LHCN-M2 (cell line): Measurements from ENCODE around the gene NT5C1A. TPM values are rescaled to one million over a fixed set of nuclear protein-coding genes. Genes with fewer than 3 reads are reported as not detected.

Experiments
- DNase-seq: peaks from one replicate; pipeline ENCODE4 v3.0.0-alpha.2; 2012; ENCODE audit warnings: low read depth
- total RNA-seq: library from RNA; depleted of rRNA; stranded (reverse); fragments of >200 nt; gene quantifications from 2 replicates; pipeline ENCODE4 v1.2.3, GENCODE V29; 2014

NT5C1A gene
- total RNA-seq, 1 experiment from 2014 or later: not detected

DNA sequence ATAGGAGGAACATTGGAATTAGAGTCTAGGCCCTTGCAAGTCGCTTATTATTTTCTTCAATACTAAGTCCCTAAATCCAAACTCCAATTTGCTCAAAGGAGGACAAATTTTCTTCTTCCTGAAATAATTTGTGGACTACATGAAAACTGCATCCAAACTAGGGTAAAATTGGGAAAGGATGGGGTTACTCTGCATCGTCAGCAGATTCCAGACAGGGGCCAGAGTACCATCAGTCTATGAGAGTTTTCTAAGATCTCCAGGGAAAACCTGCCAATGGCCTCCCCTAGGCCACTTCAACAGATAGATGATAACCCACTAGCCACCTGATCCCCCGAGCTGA is 33.0 kb downstream of the NT5C1A start:
- no peak for DNase-seq

- no peak for DNase-seq
These were observed 34.5 kb downstream of the NT5C1A start for GRCh38 chr1:39637361-39637760.

DNA sequence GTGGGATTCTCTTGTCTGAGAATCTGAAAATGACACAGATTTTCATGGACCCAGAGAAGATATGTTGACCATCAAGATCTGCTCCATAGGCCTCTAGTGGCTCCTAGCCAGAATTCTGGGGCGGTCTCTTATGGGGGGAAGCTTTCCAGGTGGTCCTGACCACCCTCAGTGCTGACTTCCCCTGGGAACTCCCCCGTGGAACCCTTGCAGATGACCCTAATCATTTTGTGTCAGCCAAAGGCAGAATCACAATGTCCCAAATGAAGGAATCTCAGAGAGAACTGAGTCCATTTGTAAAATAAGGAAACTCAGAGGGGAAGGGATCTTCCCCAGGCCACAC is 36.1 kb downstream of the NT5C1A start:
- DNase-seq: no peak

DNA sequence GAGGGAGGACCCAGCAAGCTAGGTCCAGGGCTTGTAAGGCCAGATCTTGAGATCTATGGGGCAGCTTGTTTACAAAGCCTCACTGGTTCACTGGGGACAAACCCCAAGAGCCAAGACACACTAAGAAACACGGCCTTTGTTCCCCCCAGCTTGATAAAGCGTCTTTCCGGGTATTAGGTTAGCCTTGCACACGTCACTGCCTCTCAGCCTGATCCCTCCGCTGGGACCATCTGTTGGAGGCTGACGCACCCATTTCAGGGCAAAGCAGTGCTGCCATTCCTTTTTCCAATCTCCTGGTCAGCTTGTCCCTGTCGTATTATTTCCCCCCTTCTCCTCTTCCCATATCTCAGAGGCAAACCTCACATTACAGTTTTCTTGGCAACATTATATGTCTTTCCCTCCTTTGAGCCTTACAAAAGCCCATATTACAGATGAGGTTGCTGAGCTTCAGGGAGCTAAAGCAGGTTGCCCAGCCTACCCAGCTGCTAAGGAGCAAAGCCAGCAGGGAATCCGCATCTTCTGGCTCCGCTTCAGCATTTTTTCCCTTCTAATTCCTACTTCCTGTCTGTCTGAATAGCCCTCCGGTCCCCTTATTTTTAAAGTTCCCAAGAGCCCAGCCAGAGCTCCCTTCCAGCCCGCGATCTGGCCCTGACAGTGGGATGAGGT is 36.6 kb downstream of the NT5C1A start:
- peak; percentile 79 for DNase-seq

DNA sequence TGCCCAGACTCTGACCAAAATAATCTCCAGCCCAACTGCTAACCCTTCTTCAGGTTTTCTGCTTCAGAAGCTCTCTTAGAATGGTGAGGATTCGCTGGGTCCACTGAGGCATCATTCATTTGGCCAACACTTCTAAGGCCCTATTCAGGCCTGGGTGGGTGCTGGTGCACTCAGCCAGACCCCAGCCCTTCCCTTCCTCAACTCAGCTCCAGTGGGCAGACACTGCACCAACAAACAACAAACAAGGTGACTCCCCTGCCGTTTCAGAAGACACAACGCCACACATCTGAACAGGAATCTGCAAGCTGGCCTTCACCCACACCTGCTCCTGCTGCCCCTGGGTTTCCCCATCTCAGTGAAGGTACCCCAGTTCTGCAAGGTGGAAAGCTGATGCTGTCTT is 38.5 kb downstream of the NT5C1A start:
- no peak for DNase-seq

DNA sequence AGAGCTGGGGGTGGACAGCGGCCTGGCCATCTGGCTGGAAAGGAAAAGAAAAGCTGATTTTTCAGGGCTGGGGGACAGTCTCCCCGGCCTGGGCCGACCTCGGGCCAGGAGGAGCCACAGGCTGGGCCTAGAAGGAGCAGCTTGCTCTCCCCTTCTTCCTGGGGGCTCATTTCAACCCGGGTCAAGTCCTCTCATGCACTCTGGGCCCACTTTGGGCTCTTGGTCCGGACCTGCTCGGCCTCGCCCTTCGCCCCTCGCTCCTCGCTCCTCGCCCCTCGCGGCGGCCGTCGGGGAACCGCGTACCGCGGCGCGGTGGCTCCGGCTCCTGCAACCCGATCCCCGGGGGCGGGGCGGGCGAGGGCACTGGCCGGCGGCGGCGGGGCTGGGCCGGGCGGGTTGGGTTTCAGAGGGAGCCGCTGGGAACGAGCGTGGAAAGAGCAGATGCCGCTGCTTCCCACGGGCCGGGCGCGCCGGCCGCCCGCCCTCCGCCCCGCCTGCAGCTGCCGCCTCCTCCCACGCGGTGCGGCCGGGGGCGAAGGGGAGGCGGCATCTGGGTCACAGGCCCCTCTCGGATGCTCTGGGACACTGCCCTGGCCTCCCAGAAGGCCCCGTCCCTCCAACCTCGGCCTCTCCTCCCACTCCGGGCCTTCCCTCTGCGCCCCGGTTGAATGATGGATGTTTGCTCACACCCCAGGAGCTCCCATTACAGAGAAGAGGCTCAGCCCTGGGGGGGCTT is 39.1 kb downstream of the NT5C1A start:
- peak; percentile 81 for DNase-seq

DNA sequence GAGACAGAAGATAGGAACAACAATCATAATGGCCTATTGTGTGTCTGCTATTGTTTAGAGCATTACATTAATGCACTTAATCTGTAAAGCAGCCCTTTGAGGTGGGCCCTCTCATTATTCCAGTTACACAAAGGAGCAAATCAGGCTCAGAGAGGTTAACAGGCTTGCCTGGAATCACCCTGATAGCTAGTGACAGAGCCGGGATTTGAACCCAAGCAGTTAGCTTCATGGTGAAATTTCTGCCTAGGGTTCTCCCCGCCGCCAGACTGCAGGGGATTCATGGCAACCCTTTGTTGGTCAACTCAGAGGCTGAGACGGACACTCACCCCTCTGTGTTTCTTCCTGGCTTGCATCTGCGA is 39.6 kb downstream of the NT5C1A start:
- no peak for DNase-seq

- no peak for DNase-seq
These were observed 40.3 kb downstream of the NT5C1A start for GRCh38 chr1:39631361-39632322.

- no peak for DNase-seq
These were observed 43.0 kb downstream of the NT5C1A start for GRCh38 chr1:39628807-39629350.

DNA sequence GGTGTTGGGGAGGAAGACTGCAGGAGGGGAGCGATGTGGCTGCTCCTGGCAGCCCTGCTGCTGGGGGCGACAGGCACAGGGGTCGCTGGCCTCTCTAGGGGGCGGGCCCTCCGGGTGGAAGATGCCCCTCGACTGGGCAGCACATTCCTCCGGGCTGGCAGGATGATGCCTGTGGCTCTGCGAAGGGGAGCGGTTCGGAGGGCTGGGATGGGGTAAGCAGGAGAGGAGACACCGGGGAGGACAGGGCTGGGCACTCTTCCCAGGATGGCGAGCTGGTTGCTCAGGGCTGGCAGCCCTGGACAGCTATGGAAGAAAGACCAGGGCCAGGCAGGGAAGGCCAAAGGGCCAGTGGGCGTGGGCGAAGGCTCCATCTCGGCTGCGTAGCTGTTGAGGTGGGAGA is 45.3 kb downstream of the NT5C1A start:
- no peak for DNase-seq

DNA sequence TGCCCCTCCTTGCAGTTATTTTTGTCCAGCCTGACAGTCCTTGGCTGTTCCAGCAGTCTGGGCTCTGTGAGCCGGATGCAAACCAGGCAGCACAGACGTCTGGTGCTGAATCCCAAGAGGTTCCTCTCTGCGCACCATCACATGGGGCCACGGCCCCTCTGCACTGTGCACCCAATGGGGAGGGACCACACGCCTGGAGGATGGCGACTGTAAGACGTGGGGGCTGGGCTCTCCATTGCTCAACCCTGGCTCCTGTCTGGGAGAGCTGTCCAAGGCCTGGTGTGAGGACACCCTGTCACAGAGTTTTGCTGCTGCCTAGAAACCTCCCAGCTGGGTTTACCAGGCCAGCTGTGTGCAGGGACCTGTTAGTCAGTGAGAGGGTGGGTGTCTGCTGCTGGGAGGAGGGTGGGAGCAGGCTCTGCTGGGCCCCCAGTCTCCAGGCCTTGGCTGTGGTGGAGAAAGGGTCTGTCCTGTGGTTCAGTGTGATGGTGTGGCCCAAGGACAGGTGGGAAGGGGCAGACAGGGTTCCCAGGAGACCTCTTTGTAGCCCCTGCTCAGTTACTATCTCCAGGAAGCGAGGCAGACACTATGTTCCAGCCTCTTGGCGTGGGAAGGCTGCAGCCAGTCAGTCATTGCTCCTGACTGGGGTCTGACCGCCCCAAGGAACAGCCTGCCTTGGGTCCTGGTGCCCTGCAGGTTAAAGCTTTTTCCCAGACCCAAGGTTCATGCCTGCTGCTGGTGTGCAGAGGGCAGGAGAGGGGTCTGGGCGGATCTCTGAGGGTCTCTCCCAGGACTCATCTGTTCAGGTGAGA is 46.2 kb downstream of the NT5C1A start:
- DNase-seq: no peak

DNA sequence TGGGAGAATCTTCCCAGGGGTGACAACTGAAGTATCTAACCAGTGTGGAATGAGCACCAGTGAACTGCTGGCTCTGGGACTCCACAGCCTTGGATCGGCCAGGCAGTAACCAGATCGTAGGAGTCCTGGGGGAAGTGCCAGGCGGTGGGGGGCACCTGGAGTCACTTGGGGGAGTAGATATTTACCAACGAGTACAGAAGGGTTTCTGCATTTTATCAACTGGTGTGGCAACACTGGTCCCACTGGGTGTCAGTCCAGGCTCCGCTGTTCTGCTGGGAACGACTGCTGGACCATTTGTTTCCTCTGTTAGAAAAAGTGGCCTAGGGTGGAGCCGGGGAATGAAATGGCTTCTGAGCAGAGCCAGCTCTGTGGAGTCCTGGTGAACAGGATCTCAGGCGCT is 46.9 kb downstream of the NT5C1A start:
- DNase-seq: no peak

DNA sequence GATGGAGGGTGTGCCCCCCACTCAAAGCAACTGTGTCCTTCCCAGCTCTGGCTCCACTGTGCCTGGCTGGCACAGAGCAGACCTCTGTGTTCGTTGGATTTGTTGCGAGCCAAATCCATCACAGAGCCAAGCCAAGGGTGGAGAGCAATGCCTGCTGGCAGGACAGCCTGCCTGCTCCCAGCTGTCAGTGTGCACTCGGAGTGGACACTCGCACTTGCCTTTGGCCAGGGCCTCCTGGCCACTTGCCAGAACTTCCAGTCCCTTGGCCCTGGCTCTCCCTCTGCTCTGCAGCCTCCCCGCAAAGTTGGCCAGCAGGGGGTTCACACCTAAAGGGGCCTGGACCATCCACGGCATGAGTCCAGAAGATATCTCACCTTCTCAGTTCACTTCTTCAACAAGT is 48.9 kb downstream of the NT5C1A start:
- DNase-seq: peak; percentile 30

- no peak for DNase-seq
These were observed 49.5 kb downstream of the NT5C1A start for GRCh38 chr1:39622427-39622826.

DNA sequence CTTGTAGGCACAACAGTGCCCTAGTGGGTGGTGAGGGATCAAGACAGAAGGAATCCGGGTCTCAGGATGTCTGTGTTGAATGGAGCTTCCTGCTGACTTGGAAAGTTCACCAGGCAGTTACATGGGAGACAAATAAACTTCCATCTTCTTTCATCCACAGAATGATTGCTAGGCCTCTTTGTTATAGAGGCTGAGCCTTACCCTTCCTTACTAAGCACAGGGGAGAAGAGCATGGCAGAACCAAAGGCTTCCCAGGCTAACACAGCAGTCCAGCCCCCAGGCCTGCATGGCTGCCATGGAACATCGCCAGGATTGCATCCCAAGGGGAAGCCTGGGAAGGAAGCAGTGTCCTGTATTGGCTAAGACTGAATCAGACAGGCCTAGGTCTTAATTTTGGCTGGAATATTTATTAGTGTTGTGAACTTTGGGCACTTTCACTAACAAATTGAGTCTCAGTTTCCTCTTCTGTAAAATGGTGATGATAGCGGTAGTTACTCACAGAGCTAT is 51.2 kb downstream of the NT5C1A start:
- DNase-seq: peak; percentile 43

DNA sequence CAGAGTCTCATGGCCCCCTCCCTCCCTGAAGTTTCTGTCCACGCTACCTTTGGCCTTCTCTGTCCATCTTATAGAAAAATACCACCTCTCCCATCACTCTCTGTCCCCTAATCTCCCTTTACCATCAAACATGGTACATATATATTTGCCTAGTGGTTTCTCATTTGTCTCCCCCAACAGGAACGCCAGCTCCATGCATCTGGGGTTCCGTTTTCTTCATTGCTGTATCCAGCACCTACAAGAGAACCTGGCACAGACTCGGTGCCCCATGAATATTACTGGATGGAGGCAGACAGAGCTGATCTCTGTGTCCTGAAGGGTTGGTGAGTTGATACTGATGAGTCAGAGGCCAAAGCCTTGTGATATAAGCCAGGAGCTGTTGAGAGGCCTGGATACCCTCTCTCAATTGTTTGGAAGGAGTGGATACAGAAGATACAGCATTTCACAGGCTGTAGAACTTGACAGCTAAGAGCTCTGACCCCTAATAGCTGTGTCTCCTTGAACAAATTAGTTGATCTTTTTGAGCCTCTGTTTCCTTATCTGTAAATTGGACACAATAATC is 54.3 kb downstream of the NT5C1A start:
- peak; percentile 33 for DNase-seq

GRCh38 chr1:39615086-39615673 is 56.7 kb downstream of the NT5C1A start:
- no peak for DNase-seq

DNA sequence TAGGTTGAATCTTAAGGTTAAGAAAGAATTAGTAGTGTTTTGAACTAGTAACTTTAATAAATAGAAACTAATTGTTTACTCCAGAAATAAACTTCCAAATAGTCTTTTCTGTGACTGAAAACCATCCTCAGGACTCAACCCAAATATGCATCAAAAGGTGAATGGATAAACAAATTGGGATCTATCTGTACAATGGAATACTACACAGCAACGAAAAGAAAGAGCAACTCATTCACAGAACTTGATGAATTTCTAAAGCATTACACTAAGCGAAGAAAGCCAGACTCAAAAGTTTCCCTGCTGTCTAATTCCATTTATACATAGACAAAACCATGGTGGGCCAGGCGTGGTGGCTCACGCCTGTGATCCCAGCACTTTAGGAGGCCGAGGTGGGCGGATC is 57.4 kb downstream of the NT5C1A start:
- no peak for DNase-seq

GRCh38 chr1:39613250-39613649 is 58.7 kb downstream of the NT5C1A start:
- DNase-seq: no peak

DNA sequence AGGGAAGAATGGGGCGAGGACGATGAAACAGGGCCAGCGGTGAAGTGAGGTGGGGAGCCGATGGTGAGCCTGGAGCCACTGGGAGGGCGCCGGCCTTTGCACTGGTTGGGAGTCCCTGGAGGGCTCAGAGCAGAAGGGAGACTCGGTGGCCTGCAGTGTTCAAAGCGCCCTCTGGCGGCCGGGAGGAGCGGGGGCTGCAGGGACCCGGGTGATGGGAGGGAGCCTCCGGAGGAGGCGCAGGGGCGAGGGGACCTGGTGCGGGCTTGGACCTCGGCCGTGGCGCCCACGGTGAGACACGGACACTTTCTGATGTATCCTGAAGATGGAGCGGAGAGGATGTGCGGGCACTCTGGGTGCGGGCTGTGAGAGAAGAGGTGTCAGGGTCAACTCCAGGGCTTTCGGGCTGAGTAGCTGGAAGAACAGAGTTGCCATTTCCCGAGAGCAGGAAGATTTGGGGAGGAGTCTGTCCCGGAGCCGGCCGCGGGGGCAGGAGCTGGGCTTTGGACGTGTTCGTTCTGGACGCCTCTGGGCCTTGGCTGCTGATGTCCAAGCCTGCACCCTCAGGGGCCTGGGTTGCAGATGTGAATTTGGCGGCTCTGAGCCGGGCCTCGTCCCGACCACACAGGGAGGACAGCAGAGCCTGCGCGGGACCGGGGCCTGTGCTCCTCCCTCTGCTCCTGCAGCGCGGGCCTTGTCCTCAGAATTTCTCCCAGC is 62.1 kb downstream of the NT5C1A start:
- DNase-seq: no peak
